Prostate gland (tissue), 2 donors: ENCODE data around the gene OLFML1. TPM values are rescaled to one million over a fixed set of nuclear protein-coding genes. Genes with fewer than 3 reads are reported as not detected.

Experiments used
- DNase-seq: peaks from one replicate; pipeline ENCODE4 v3.0.0-alpha.2; 2019; ENCODE audit warnings: low spot score
- H3K27ac ChIP-seq, 2 donors: fragments of 200-600 bp; sonication (generic); 2 replicates each; pipeline ENCODE4 v1.5.1; 2017 to 2019
- H3K27me3 ChIP-seq: fragments of 200-600 bp; sonication (generic); replicated peaks from 2 replicates; pipeline ENCODE4 v1.5.1; 2019; ENCODE audit not compliant: insufficient read depth
- H3K36me3 ChIP-seq, 2 donors: fragments of 200-600 bp; sonication (generic); 1 replicate in 1 of 2; 2 replicates in 1 of 2; pipeline versions ENCODE4 v1.5.1 to v1.8.1; 2017 to 2019
- H3K4me1 ChIP-seq: fragments of 200-600 bp; sonication (generic); replicated peaks from 2 replicates; pipeline ENCODE4 v1.5.1; 2019
- H3K4me3 ChIP-seq, 2 donors: fragments of 200-600 bp; sonication (generic); 2 replicates each; pipeline ENCODE4 v1.5.1; 2017 to 2019
- H3K9me3 ChIP-seq: fragments of 200-600 bp; sonication (generic); 2 replicates; pipeline ENCODE4 v1.5.1; 2017
- POLR2A ChIP-seq: fragments of 450-650 bp; IDR thresholded peaks from one replicate; pipeline ENCODE4 v1.6.1; 2016; ENCODE audit warnings: antibody characterized with exemption, mild to moderate bottlenecking
- POLR2AphosphoS5 ChIP-seq: sonication (generic); formaldehyde crosslinking; IDR thresholded peaks from one replicate; pipeline ENCODE4 v1.6.1; 2017; ENCODE audit warnings: antibody characterized with exemption
- WGBS: methylation state at CpG from one replicate; pipeline ENCODE4 v1.1.5; 2018; 5-methylcytosine and 5-hydroxymethylcytosine counted together
- intact Hi-C: fragments of 100-400 bp; cut with DNase I; formaldehyde crosslinking; loops from one replicate; pipeline ENCODE4 v1.14.2; 2022
- total RNA-seq, 2 donors: library from RNA; depleted of rRNA; stranded (reverse); fragments of >200 nt; gene quantifications; one replicate each; pipeline ENCODE4 v1.1.0, GENCODE V29; 2016
- TF ChIP-seq, protein P1 (sequence below), 4 experiments: fragments of 200-600 bp in 2 of 4; fragments of 450-650 bp in 2 of 4; sonication (generic) in 2 of 4; IDR thresholded peaks; 1 replicate in 3 of 4; 2 replicates in 1 of 4; pipeline ENCODE4 v1.5.1; 2016 to 2019; ENCODE audit warnings: antibody characterized with exemption in 4 of 4, mild to moderate bottlenecking in 2 of 4, moderate library complexity in 2 of 4

The OLFML1 gene
- total RNA-seq, 2 donors from 2014 or later = 3.5 to 4.4 TPM

DNA sequence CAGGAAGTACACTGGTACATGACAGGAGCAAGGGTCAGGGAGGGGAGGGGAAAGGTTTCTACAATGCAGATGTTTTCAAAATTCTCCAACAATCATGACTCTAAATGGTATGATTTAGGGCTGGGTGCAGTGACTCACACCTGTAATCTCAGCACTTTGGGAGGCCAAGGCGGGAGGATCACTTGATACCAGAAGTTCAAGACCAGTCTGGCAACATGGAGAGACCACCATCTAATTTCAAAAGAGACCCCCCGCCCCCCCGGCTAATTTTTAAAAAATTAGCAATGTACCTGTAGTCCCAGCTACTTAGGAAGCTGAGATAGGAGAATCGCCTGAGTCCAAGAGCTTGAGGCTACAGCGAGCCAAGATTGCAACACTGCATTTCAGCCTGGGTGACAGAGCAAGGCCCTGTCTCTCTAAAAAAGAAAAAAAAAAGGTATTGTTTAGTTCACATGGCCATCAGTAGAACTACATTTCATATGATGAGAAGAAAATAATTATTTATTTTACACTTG, 15.9 kb upstream of the OLFML1 start:
- Histone ChIP-seq H3K4me3 (no peak overlapping the region), H3K4me1 (no peaks in the 10 kb centered on the region), H3K9me3 (no peaks in the 10 kb centered on the region), H3K27me3 (no peaks in the 10 kb centered on the region), H3K36me3 (no peaks in the 10 kb centered on the region), H3K27ac (no peak overlapping the region)
- no peak for DNase-seq
- TF ChIP-seq, protein P1, sequence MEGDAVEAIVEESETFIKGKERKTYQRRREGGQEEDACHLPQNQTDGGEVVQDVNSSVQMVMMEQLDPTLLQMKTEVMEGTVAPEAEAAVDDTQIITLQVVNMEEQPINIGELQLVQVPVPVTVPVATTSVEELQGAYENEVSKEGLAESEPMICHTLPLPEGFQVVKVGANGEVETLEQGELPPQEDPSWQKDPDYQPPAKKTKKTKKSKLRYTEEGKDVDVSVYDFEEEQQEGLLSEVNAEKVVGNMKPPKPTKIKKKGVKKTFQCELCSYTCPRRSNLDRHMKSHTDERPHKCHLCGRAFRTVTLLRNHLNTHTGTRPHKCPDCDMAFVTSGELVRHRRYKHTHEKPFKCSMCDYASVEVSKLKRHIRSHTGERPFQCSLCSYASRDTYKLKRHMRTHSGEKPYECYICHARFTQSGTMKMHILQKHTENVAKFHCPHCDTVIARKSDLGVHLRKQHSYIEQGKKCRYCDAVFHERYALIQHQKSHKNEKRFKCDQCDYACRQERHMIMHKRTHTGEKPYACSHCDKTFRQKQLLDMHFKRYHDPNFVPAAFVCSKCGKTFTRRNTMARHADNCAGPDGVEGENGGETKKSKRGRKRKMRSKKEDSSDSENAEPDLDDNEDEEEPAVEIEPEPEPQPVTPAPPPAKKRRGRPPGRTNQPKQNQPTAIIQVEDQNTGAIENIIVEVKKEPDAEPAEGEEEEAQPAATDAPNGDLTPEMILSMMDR (IDR thresholded peaks at IDR 0.05) = no peak
- TF ChIP-seq POLR2AphosphoS5 = no peak
- TF ChIP-seq POLR2A = no peak
- intact Hi-C loops = no loop called here
- 95% methylated on average over 5 of the region's 5 CpGs for WGBS

DNA sequence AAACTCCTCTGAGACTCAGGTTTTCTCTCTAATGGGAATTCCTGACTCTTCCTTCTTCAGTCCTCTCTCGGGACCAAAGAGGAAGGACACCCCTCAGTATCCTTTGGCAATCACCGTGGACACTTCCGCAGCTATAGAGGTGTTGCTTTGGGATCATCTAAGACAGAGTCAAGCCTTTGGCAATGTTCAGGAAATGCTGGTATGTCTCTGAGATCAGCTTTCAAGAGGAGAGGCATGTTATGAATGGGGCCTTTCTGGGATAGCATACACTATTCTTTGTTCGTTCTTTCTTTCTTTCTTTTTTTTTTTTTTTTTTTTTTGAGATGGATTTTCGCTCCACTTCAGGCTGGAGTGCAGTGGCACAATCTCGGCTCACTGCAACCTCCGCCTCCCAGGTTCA, 14.2 kb upstream of the OLFML1 start:
- Histone ChIP-seq H3K4me3 (no peak overlapping the region), H3K4me1 (no peaks in the 10 kb centered on the region), H3K27me3 (no peaks in the 10 kb centered on the region), H3K36me3 (no peaks in the 10 kb centered on the region), H3K9me3 (no peaks in the 10 kb centered on the region), H3K27ac (no peak overlapping the region)
- 89% methylated on average over 7 of the region's 7 CpGs for WGBS
- TF ChIP-seq POLR2A = no peak
- TF ChIP-seq, protein P1 (IDR thresholded peaks at IDR 0.05) = no peak
- no peak for DNase-seq
- intact Hi-C loops = no loop called here

DNA sequence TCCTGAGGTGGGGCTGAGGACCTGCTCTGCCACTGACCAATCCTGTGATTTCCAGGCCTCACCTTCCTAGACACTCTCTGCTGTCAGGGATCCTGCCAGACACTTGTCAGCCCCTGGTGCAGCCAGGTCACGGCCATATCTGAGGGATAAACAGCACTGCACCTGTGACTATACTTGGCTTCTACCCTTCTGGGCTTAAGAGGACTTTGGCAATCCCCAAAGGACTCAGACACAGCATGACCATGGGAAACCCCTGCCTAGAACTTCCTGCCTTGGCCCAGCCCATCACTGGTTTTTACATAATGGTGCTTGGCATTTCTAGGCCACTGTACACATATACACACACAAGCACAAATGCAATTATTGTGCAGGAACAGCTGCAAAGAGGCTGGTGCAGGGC, 11.6 kb upstream of the OLFML1 start:
- Histone ChIP-seq H3K27me3 (no peaks in the 10 kb centered on the region), H3K9me3 (no peaks in the 10 kb centered on the region), H3K36me3 (no peaks in the 10 kb centered on the region), H3K27ac (no peak overlapping the region), H3K4me3 (no peak overlapping the region), H3K4me1 (no peaks in the 10 kb centered on the region)
- TF ChIP-seq, protein P1 (IDR thresholded peaks at IDR 0.05) = no peak
- no peak for TF ChIP-seq POLR2AphosphoS5
- no peak for TF ChIP-seq POLR2A
- intact Hi-C loops = no loop called here
- DNase-seq = no peak
- WGBS = 83% methylated on average over 1 of the region's 1 CpG

DNA sequence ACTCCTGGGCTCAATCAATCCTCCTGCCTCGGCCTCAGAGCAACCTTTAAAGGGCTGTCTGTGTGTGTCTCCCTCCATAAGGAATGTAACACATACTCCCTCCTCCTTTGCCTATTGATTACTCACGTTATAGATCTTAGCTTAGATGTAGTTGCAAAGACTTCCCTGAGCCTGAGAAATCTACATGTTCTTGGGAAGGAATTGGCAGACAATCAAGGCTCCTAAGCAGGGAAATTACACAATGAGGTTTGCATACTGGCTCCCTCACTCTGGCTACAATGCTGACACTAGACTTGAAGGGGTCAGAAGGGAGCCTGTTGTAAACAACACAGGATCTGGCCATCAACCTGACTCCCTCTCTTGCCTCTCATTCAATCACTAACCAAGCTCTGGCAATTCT, 5.2 kb upstream of the OLFML1 start:
- intact Hi-C loops = no loop called here

DNA sequence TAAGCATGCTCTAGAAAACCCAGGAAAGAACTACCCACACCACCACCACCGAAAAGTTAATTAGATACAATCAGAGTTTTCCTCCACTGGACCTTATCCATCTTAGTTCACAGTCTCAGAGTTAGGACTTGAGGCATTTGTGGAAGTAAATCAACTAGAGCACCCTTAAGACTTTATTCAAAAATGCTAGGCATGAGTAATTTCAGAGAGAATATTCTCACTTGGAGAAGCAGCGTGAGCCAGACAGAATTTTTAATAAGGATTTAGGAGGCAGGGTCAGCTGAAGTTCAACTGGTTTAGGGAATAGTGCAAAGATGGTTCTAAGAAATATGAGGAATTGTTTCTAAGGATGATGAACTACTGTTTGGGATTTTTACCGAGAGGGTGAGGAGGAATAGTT, 1.2 kb upstream of the OLFML1 start:
- intact Hi-C loops = no loop called here
- no peak for DNase-seq
- Histone ChIP-seq H3K4me1 (peaks cover 3% of the 10 kb centered on the region), H3K36me3 (no peaks in the 10 kb centered on the region), H3K4me3 (no peak overlapping the region), H3K27me3 (no peaks in the 10 kb centered on the region), H3K27ac (no peak overlapping the region), H3K9me3 (no peaks in the 10 kb centered on the region)
- TF ChIP-seq, protein P1 (IDR thresholded peaks at IDR 0.05) = no peak
- TF ChIP-seq POLR2A (no peak), POLR2AphosphoS5 (no peak)
- 59% methylated on average over 3 of the region's 3 CpGs for WGBS

More for the DNA sequence above, 5.2 kb upstream of the OLFML1 start:
- WGBS = 59% methylated on average over 2 of the region's 2 CpGs
- Histone ChIP-seq H3K36me3 (no peaks in the 10 kb centered on the region), H3K27ac (no peak overlapping the region), H3K27me3 (no peaks in the 10 kb centered on the region), H3K4me1 (no peaks in the 10 kb centered on the region), H3K9me3 (no peaks in the 10 kb centered on the region), H3K4me3 (no peak overlapping the region)
- DNase-seq = no peak
- TF ChIP-seq POLR2AphosphoS5 (no peak), POLR2A (no peak)
- TF ChIP-seq, protein P1 (IDR thresholded peaks at IDR 0.05) = no peak
